ENCODE measurements around the gene SELENOH.

SELENOH gene

GRCh38 chr11:57786436-57786835, 45.1 kb downstream of the SELENOH start:
- DNase-seq = peak; percentile 55

GRCh38 chr11:57787006-57787604, 45.8 kb downstream of the SELENOH start:
- no peak for DNase-seq

- no peak for DNase-seq
These were observed 46.8 kb downstream of the SELENOH start for GRCh38 chr11:57787920-57788702.

GRCh38 chr11:57788703-57789088, 47.4 kb downstream of the SELENOH start:
- no peak for DNase-seq

- no peak for DNase-seq
These were observed 50.2 kb downstream of the SELENOH start for GRCh38 chr11:57791321-57792059.

- DNase-seq = no peak
These were observed 50.8 kb downstream of the SELENOH start for GRCh38 chr11:57792060-57792541.

GRCh38 chr11:57792870-57793269, 51.6 kb downstream of the SELENOH start:
- DNase-seq = no peak
